Spleen (tissue), 7 donors: ENCODE data around the gene ZNF490.

Experiments used
- CTCF ChIP-seq, 11 experiments: fragments of 200-600 bp in 7 of 11; fragments of 450-650 bp in 4 of 11; sonication (generic) in 4 of 11; IDR thresholded peaks in 8 of 11; conservative IDR thresholded peaks in 3 of 11; 1 replicate in 7 of 11; 2 replicates in 4 of 11; pipeline versions ENCODE4 v1.4.0 to v1.8.0; 2016 to 2021; ENCODE audit warnings: antibody characterized with exemption in 11 of 11, inconsistent platforms in 4 of 11, mild to moderate bottlenecking in 1 of 11
- POLR2A ChIP-seq, 3 donors: fragments of 450-650 bp; IDR thresholded peaks; one replicate each; pipeline ENCODE4 v1.5.1; 2017; ENCODE audit warnings: antibody characterized with exemption in 3 of 3, mild to moderate bottlenecking in 1 of 3
- POLR2AphosphoS5 ChIP-seq, 3 donors: sonication (generic); formaldehyde crosslinking; IDR thresholded peaks; one replicate each; pipeline ENCODE4 v1.5.1; 2017; ENCODE audit warnings: antibody characterized with exemption in 3 of 3
- donor health status: DM: no; HTN: no; CAD: no; lungs with moderate emphysema.
- donor health status: DM: no; HTN: no; CAD: no.
- donor health status: DM: no; HTN: no; CAD: no.

- TF ChIP-seq CTCF (IDR thresholded peaks at IDR 0.05 in 8 of 11, conservative IDR thresholded peaks at IDR 0.05 in 3 of 11), result no peak
- no peak for TF ChIP-seq POLR2AphosphoS5 (IDR thresholded peaks at IDR 0.05)
- TF ChIP-seq POLR2A (IDR thresholded peaks at IDR 0.05), result no peak
These were observed 7.0 kb upstream of the ZNF490 start for GRCh38 chr19:12617646-12618045.
